Kasumi-1 (cell line): ENCODE data around the gene HLCS.
A peak's percentile ranks its signal among the peaks of the same experiment; 100 is the strongest.

Source experiments
- DNase-seq, 2 experiments: peaks; one replicate each; lab custom pipeline; 2025; lab: John Stamatoyannopoulos, UW

The HLCS gene

DNA sequence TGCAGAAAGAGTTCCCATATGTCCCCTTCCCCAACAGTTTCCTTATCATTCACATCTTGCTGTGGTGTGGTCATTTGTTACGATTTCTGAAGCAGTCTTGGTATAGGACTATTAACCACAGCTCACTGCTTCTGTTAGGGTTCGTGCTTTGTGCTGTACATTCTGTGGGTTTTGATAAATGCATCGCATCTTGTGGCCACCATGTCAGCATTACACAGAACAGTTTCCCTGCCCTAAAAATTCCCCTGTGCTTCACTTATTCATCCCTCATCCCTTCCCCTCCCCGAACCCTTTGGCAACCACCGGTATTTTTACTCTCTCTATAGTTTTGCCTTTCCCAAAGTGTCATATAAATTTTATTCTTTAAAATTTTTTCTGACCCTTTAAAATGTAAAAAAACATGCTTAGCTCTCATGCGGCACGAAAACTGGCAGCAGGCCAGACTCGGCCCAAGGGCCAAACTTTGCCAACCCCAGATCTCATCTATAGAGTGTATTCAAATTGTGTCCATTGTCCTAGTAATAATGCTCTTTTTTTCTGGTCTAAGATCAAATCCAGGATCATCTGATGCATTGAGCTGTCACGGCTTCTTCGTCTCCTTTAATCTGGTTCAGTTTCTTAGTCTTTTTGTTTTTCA is 189.4 kb downstream of the HLCS start:
- no peak for DNase-seq

DNA sequence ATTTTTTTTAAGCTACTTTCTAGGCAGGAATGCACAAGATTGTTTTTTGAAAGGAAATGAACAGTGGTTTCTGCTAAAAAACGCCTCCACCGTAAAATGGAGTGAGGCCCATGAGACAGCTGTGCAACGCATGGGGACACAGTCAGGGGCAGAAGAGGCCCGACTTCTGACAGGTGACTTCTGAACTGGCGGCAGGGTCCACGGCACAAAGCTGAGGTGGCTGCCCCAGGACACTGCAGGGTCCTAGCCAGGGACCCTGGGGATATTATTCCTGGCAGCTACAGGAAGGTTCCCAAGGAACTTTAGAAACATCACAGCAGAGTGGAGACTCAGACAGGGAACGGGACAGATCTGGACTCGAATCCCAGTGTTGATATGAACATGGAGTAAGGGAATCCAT is 192.5 kb downstream of the HLCS start:
- no peak for DNase-seq

GRCh38 chr21:36773117-36773516 is 193.4 kb downstream of the HLCS start:
- no peak for DNase-seq

GRCh38 chr21:36769051-36769839 is 197.2 kb downstream of the HLCS start:
- no peak for DNase-seq

DNA sequence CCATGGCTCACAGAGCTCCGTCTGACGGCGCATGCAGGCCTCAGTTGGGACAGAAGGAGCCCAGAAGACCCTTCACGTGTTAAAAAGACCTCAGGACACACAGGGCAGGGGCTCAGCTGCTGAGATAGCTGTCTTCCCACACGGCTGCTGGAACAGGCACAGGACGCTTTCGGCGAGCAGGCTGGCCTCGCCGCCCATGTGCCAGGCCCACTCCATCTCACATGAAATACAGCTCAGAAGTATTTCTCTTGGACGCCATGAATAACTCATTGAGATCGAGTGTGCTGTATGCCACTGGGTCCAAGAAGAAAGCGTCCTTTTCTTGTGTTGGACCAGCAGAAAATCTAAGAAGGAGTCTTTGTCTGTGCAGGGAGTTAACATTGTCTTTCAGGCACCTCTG is 198.0 kb downstream of the HLCS start:
- DNase-seq: no peak

DNA sequence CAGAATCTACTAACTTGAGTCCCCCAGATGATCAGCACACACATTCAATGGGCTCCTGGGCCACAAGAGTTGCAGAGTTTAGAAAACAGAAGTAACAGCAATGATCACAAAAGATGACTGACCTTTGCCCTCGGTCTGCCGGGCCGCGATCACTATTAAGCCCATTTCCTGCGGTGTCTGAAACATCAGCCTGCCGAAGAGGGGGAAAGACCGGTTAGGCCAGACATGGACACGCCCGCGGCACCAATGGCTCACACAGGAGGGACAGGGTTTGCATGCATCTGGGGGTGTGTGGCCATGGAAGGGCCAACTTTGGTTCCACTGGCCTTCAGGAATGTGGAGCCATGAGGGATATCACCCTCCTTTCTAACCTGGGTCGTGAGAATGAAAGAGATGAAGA is 199.4 kb downstream of the HLCS start:
- DNase-seq: no peak

DNA sequence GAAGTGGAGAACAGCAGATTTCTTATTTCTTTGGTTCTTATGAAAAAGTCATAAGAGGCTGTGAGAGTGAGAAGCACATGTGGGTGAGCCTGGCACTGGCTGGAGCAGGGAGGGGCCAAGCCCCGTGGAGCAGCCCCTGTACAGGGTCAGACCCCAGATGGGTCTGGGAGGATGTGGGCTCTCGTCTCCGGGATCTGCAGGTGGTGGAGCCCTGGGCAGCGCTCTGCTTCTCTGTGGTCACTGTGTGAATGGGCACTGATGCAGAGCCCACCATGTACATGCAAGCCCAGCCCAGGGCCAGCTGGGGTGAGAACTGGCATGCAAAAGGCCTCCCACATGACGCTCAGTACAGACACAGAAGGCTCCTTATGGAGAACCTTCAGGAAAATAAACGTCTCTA is 200.0 kb downstream of the HLCS start:
- no peak for DNase-seq

DNA sequence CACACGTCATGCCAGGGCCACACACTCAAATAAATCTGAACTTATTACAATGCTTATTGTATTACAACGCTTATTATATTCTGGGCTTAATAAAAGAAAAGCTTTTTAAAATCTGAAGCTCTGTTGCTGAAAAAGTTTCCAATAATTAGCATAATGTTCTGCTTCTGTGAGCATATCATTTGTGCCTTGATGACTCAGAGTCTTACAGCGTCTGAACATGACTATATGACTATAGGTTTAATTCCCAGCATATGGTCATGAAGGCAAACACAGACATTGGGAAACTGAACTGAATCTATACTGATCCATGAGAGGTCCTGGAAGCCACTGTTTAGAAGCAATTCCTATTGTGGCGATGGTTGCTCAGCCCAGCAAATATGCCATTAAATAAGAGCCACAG is 201.2 kb downstream of the HLCS start:
- DNase-seq: no peak

- DNase-seq: no peak
Observed at GRCh38 chr21:36763305-36763704, 203.2 kb downstream of the HLCS start.

GRCh38 chr21:36762642-36763041 is 203.8 kb downstream of the HLCS start:
- no peak for DNase-seq

GRCh38 chr21:36761685-36762084 is 204.8 kb downstream of the HLCS start:
- DNase-seq: no peak

DNA sequence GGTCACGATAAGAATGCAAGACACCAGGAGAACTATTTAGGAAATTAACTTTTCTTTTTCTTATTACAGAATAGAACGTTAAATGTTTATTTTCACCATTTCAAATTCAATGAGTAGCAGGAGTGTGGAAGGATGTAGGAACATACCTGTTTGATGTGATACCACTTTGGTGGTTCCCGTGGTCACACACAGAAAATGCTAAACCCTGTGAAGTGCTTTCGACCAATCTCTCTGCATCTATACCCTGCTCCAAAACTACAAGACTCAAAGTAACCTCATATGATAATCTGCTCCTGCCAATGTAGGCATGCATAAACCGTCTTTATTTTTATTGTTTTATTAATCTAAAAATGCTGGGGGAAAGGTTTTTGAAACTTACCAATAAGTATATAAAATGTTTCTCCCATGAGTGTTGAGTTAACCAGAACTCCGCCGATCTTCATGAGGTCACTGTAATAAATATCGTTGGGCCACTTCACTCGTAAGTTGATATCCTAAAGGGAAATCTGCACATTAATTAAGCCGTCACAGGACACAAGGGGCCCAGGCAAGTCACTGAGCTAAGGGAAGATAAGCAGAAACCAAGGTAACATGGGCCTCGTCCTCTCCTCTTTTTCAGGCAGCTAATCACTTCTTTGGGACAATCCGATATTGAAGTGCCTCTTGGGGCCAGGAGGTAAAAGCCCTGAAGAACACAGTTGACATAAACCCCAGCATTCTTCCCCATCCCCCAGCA is 207.0 kb downstream of the HLCS start:
- no peak for DNase-seq

DNA sequence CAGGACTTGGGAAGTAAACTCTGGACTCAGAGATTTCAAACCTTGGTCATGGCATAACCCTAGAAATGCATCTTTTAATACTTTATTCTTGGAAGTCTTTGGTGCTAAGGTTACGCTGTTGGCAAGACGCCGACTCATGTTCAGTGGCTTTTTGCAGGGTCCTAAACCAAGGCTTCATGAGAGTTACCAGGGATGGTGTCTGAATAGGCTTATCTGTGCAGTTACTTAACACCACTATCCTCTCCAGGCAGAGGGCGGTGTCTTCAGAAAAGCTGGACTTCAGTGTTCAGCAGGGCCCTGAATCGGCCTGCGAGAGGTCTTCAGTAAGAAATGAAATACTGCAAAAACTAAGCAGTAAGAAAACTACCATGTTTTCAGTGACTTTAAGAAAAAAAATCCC is 209.3 kb downstream of the HLCS start:
- DNase-seq: no peak

- no peak for DNase-seq
Observed at GRCh38 chr21:36756527-36756926, 209.9 kb downstream of the HLCS start.

DNA sequence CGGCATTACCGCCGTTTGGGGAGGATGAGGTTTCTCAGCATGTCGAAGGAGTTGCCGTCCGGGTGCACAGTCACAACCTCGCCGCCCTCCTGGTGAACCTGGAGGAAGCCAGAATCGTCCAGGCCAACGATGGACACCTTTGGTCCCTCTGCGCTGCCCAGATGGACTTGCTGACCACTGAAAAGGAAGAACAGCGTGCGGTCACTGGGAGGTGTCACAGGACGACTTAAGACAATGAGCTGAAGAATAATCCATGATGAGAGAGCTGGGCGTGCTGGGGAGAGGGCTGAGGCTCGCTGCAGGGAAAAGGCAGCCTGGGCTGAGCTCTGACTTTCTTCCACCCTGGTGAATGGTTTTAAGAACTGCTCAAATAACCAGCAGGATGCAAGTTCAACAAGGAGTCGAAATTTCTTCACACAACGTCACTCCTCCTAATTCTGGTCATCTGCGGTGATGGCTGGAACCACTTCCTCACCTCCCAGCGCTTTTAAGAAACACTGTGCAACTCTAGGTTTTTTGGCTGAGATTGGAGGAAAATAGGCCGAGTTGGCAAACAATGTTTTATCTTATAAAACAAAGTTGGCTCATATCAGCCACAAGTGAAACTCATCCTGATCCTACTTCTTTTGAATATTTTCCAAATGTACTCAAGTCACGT is 212.1 kb downstream of the HLCS start:
- no peak for DNase-seq

DNA sequence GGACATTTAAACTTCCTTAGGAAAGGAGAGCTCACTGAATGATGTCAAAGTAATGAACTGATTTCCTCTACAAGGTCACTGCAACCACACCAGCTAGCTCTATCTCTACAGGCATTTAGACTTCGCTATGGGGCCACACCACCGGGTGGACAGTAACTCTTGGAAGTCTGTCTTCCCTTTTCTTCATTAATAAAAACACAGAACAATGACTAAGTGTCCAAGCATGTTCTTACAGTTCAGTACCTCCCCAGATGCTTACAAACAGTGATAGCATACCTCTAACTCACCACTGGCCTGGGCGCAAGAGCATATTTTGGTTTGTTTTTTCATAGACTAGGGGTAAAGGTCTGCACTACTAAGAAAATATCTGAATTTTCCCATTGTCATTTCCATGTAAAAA is 212.9 kb downstream of the HLCS start:
- no peak for DNase-seq

DNA sequence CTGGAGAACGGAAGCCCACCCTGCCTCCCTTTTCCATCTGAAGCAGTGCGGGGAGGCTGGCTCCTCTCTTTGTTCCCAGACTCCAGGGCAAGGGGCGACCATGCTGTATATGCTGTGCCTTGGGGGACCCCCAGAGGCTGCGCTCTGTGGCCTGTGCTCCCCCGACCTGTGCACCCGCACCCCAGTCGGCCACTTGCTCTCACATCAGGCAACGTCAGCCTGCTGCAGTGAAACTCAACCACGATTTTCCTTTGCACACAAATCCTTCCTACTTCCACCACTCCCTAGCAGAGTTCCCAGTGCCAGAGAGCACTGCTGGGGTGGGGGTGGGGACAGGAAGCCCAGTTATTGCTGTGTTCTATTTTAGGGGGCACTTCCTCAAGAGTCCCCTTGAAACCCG is 215.1 kb downstream of the HLCS start:
- DNase-seq: peak in 1 of 2 experiments; percentile 20

DNA sequence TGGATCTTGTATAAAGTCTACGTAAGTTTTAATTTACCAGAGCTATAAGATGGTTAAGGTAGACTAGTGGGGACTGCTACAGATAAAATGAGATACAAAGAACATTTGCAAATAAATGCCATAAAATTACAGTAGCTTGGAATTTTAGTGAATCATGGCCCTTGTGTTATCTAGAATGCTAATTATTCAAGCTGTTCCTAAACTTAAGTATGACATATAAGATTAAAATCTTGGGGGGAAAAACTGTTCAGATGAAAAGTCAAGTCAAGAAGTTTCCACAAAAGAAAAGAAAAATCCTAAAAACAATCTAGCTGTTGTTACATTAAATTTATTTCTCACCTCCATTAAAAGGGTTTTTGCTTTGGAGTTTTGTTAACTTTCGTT is 215.9 kb downstream of the HLCS start:
- DNase-seq: no peak

GRCh38 chr21:36749935-36750575 is 216.4 kb downstream of the HLCS start:
- DNase-seq: no peak

- DNase-seq: peak; percentile 30 to 50
Observed at GRCh38 chr21:36747815-36748383, 218.6 kb downstream of the HLCS start.

DNA sequence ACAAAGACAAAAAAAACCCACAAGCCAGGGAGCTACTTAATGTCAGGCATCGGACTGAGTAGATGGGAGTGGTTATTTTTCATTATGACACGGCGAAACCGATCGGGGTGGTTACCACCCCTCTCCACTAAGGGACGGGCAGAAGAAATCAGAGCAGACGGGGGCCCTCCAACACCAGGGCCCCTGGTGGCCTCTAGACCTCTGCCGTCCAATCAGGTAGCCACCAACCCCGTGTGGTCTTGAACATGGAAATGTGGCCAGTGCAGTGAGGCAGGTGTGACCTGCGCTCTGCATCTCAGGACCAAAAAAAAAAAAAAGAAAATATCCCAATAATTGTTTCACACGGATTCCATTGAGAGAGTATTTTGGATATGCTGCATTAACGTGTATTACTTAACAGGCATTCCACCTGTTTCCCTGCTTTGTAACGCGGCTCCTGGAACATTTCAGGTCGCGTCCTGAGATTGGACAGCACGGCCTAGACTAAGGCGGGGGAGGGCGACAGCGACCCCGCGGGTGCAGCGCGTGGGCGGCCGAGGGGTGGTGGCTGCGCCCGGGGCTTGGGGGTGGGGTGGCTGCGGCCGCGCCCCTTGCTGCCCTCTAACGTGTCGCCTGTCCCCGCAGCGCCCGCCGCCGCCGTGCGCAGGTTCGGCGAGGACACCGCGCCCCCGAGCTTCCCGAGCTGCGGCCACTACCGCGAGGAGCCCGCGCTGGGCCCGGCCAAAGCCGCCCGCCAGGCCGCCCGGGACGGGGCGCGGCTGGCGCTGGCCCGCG is 219.2 kb downstream of the HLCS start:
- peak in 1 of 2 experiments; percentile 20 for DNase-seq
